Dedifferentiated amniotic fluid mesenchymal stem cell (primary cell): ENCODE results near the gene SLC7A8.
A peak's percentile ranks its signal among the peaks of the same experiment; 100 is the strongest.
"Not testable (repeated sequence)": the region's sequence is repeated elsewhere in the genome, so short reads cannot be mapped to it uniquely, and the experiment has no call there.

ENCODE experiments used
- DNase-seq: peaks from one replicate; pipeline ENCODE4 v3.0.0-alpha.2; 2016; ENCODE audit errors: extremely low spot score

SLC7A8 gene

GRCh38 chr14:23114120-23114458 lies 69.4 kb downstream of the SLC7A8 start:
- no peak for DNase-seq

GRCh38 chr14:23113431-23114119 lies 69.9 kb downstream of the SLC7A8 start:
- DNase-seq = no peak

GRCh38 chr14:23112359-23113178 lies 70.9 kb downstream of the SLC7A8 start:
- no peak for DNase-seq

GRCh38 chr14:23110579-23111365 lies 72.7 kb downstream of the SLC7A8 start:
- DNase-seq = no peak

- DNase-seq = no peak
These were observed 73.7 kb downstream of the SLC7A8 start for GRCh38 chr14:23109769-23110168.

- DNase-seq = not testable (repeated sequence)
These were observed 75.3 kb downstream of the SLC7A8 start for GRCh38 chr14:23108169-23108568.

- not testable (repeated sequence) for DNase-seq
These were observed 75.8 kb downstream of the SLC7A8 start for GRCh38 chr14:23107620-23108019.

- no peak for DNase-seq
These were observed 76.8 kb downstream of the SLC7A8 start for GRCh38 chr14:23106747-23107045.

- DNase-seq = no peak
These were observed 78.1 kb downstream of the SLC7A8 start for GRCh38 chr14:23105348-23105824.

- no peak for DNase-seq
These were observed 78.7 kb downstream of the SLC7A8 start, which contains the start of gene CIROP for GRCh38 chr14:23104591-23105347. Gene CIROP, minus strand, starts transcription at chr14:23104989. Its CDS starts 69 bp downstream, at chr14:23104920.

GRCh38 chr14:23104070-23104590 lies 79.3 kb downstream of the SLC7A8 start:
- no peak for DNase-seq

GRCh38 chr14:23103581-23103980 lies 79.9 kb downstream of the SLC7A8 start:
- no peak for DNase-seq

- no peak for DNase-seq
These were observed 80.7 kb downstream of the SLC7A8 start for GRCh38 chr14:23102801-23103200.

- DNase-seq = no peak
These were observed 81.4 kb downstream of the SLC7A8 start for GRCh38 chr14:23101986-23102625.

GRCh38 chr14:23101213-23101970 lies 82.1 kb downstream of the SLC7A8 start:
- no peak for DNase-seq

- no peak for DNase-seq
These were observed 84.1 kb downstream of the SLC7A8 start for GRCh38 chr14:23099212-23099861.

- no peak for DNase-seq
These were observed 85.7 kb downstream of the SLC7A8 start for GRCh38 chr14:23097786-23098185.

- DNase-seq = peak; percentile 100
These were observed 88.0 kb downstream of the SLC7A8 start, which contains the start of gene C14orf119 for GRCh38 chr14:23095196-23096108. Gene C14orf119, plus strand, starts transcription at chr14:23095505. Its CDS starts 2,154 bp downstream, at chr14:23097659.
